NCI-H2081 treated with DMSO at 0.1 percent for 48 hours (cell line): ENCODE data around the gene CDH4.

Experiments
- DNase-seq: peaks from one replicate; lab custom pipeline; 2025; lab: John Stamatoyannopoulos, UW

The CDH4 gene

GRCh38 chr20:61765871-61766654, 514.0 kb downstream of the CDH4 start:
- DNase-seq = no peak

GRCh38 chr20:61766921-61767610, 515.0 kb downstream of the CDH4 start:
- no peak for DNase-seq

- no peak for DNase-seq
Observed at GRCh38 chr20:61767761-61768494, 515.9 kb downstream of the CDH4 start.

- DNase-seq = no peak
Observed at GRCh38 chr20:61768571-61769285, 516.7 kb downstream of the CDH4 start.

- no peak for DNase-seq
Observed at GRCh38 chr20:61769286-61769832, 517.3 kb downstream of the CDH4 start.

- DNase-seq = no peak
Observed at GRCh38 chr20:61770113-61770585, 518.1 kb downstream of the CDH4 start.

GRCh38 chr20:61771805-61772350, 519.8 kb downstream of the CDH4 start:
- DNase-seq = no peak

- DNase-seq = no peak
Observed at GRCh38 chr20:61772828-61773631, 521.0 kb downstream of the CDH4 start.

GRCh38 chr20:61773926-61774587, 522.0 kb downstream of the CDH4 start:
- no peak for DNase-seq

- no peak for DNase-seq
Observed at GRCh38 chr20:61775423-61775822, 523.4 kb downstream of the CDH4 start.

GRCh38 chr20:61776491-61777075, 524.5 kb downstream of the CDH4 start:
- DNase-seq = no peak

GRCh38 chr20:61777773-61778494, 525.9 kb downstream of the CDH4 start:
- DNase-seq = no peak

- DNase-seq = no peak
Observed at GRCh38 chr20:61778495-61778863, 526.4 kb downstream of the CDH4 start.

GRCh38 chr20:61779176-61779965, 527.3 kb downstream of the CDH4 start:
- DNase-seq = no peak

GRCh38 chr20:61780066-61780465, 528.0 kb downstream of the CDH4 start:
- no peak for DNase-seq

GRCh38 chr20:61784801-61785566, 532.9 kb downstream of the CDH4 start:
- DNase-seq = no peak

- no peak for DNase-seq
Observed at GRCh38 chr20:61785567-61785816, 533.4 kb downstream of the CDH4 start.

- DNase-seq = no peak
Observed at GRCh38 chr20:61786230-61786629, 534.2 kb downstream of the CDH4 start.
